ENCODE measurements around the gene ZNF792.
"Not testable (repeated sequence)": the region's sequence is repeated elsewhere in the genome, so short reads cannot be mapped to it uniquely, and the experiment has no call there.

The ZNF792 gene

DNA sequence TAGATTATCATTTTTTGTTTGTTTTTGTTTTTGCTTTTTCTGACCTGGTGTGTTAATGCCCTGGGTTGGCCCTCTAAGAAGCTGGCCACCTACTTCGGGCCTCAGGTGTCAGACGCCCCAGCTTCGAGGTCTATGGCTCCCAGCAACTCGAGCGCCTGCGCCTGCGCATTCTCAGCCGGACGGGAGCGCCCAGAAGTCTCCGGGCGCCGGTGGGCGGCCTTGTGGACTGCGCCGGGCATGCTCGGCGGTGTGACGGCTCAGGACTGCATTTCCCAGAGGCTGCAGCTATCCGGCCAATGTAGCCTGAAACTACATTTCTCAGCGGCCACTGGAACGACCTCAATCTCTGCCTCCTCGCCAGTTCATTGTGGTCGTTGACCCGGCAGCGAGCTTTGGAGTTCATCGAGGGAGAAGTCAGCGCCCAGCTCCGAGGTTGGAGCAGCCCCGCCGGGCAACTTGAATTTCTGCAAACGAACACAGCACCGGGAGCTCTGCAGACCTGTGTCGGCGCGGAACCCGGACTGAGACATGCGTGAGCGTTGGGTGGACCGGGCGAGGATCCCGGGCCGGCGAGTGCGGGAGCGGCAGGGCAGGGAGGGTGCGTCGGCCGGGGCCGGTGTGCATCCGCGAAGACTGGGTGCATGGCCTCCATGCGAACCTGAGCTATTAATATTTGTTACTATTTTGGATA is 37.2 kb downstream of the ZNF792 start, which contains the start of gene ZNF30:
Gene ZNF30 (plus strand): TSS at position 219 of the 691 bp plus-strand sequence. CDS start 3,045 bp downstream, outside the sequence.
- Mint-ChIP-seq H3K4me3 (peak within 1 kb of the TSS; percentile 90), H3K27ac (peak within 1 kb of the TSS; percentile 67), H3K27me3 (no peaks in the 10 kb centered on the region), H3K9me3 (no peaks in the 10 kb centered on the region), H3K4me1 (ENCODE audit: low read depth) (peaks cover 15% of the 10 kb centered on the region), H3K36me3 (ENCODE audit: low read depth) (peaks cover 22% of the 10 kb centered on the region)

DNA sequence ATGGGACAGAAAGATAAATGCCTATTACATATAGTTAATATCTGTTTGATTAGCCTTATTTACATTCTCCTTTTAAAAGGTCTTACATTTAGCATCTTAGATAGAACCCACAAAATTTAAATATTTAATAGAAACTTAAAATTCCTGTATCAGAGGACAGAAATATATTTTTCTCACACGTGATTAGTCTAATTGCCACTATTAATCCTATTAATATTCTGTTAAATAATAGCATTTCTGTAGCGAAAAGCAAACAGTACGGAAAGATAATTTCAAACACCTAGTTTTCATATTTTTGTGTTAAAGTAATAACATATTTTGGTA is 37.7 kb downstream of the ZNF792 start:
- peaks cover 17% of the 10 kb centered on the region for H3K36me3 Mint-ChIP-seq (ENCODE audit: low read depth)
- no peaks in the 10 kb centered on the region for H3K27me3 Mint-ChIP-seq
- peaks cover 15% of the 10 kb centered on the region for H3K4me1 Mint-ChIP-seq (ENCODE audit: low read depth)
- H3K27ac Mint-ChIP-seq: no peak overlapping the region
- peak overlapping the region; percentile 90 for H3K4me3 Mint-ChIP-seq
- H3K9me3 Mint-ChIP-seq: no peaks in the 10 kb centered on the region

DNA sequence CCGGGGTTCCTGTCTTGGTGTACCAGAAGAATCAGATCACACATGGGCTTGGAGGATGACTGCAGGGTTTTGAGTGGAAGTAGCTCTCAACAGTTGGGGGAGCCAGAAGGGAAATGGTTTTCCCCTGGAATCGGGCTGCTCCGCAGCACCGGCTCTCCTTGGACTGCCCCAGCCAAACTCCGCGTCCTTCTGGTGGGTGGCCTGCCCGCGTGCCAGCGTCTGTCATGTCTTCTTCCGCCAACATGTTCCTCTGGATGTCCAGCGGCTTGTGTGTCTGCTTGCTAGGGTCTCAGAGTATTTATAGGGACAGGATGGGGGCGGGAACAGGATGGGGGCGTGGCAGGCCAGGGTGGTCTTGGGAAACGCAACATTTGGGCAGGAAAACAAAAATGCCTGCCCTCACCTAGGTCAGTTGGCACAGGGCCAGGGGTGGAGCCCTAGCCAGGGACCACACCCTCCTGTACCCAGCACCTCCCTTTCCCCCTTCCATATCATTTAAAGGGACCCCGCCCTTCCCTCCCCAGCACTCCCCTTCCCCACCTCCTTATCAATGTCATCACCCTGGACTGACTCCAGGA is 38.7 kb downstream of the ZNF792 start:
- H3K4me3 Mint-ChIP-seq: no peak overlapping the region
- H3K27ac Mint-ChIP-seq: no peak overlapping the region
- H3K27me3 Mint-ChIP-seq: no peaks in the 10 kb centered on the region
- H3K36me3 Mint-ChIP-seq (ENCODE audit: low read depth): peaks cover 11% of the 10 kb centered on the region
- no peaks in the 10 kb centered on the region for H3K9me3 Mint-ChIP-seq
- H3K4me1 Mint-ChIP-seq (ENCODE audit: low read depth): peaks cover 15% of the 10 kb centered on the region

DNA sequence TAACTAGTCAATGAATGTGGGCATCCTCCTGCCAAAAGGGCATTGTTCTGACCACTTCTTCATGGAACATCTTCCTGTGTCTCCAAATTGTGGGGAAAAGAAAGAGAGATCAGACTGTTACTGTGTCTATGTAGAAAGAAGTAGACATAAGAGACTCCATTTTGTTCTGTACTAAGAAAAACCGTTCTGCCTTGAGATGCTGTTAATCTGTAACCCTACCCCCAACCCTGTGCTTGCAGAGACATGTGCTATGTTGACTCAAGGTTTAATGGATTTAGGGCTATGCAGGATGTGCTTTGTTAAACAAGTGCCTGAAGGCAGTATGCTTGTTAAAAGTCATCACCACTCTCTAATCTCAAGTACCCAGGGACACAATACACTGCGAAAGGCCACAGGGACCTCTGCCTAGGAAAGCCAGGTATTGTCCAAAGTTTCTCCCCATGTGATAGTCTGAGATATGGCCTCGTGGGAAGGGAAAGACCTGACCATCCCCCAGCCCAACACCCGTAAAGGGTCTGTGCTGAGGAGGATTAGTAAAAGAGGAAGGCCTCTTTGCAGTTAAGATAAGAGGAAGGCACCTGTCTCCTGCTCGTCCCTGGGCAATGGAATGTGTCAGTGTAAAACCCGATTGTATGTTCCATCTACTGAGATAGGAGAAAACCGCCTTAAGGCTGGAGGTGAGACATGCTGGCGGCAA is 43.8 kb downstream of the ZNF792 start:
- H3K36me3 Mint-ChIP-seq (ENCODE audit: low read depth); H3K27ac Mint-ChIP-seq; H3K27me3 Mint-ChIP-seq; H3K4me3 Mint-ChIP-seq; H3K4me1 Mint-ChIP-seq (ENCODE audit: low read depth): not testable (repeated sequence)
- peaks cover 21% of the 10 kb centered on the region for H3K9me3 Mint-ChIP-seq

DNA sequence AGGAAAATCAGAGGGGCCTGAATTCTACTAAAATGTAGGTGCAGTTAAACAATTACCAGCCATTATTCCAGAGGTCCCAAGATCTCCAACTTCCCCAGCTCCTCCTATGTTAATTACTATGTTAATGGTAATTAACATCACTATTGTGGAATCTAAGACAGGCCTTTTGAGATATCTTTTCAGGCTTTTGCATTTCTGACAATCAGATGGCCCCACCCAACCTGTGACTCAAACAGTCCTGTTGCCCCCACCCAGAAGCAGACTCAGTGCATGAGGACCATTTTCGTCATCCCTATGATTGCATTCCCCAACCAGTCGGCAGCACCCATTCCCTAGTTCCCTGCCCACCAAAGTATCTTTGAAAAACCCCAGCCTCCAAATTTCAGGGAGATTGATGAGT is 45.8 kb downstream of the ZNF792 start:
- H3K9me3 Mint-ChIP-seq: peaks cover 21% of the 10 kb centered on the region
- H3K27ac Mint-ChIP-seq: no peak overlapping the region
- H3K4me3 Mint-ChIP-seq: no peak overlapping the region

DNA sequence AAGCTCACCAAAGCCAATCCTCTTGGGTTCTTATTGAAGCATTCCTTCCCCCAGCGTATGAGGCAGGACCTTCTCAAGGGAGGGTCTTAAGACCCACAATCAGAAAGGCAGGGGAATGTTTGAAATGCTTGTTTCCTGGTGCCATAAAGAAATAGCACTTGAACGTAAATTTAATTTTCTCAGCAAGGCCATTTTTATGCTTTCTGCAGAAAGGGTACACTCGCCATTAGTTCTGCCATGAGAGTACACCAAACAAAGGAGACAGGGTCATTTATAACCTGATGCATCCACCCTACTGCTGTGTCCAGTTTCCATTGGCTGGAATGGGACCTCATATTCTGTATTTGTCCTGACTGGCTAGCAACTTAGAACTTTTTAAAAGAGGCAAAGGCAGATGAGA is 46.9 kb downstream of the ZNF792 start:
- peaks cover 24% of the 10 kb centered on the region for H3K9me3 Mint-ChIP-seq
- H3K27ac Mint-ChIP-seq; H3K27me3 Mint-ChIP-seq; H3K36me3 Mint-ChIP-seq (ENCODE audit: low read depth); H3K4me3 Mint-ChIP-seq; H3K4me1 Mint-ChIP-seq (ENCODE audit: low read depth): not testable (repeated sequence)

More for the DNA sequence above, 45.8 kb downstream of the ZNF792 start:
- Mint-ChIP-seq H3K4me1 (ENCODE audit: low read depth) (no peaks in the 10 kb centered on the region), H3K27me3 (no peaks in the 10 kb centered on the region), H3K36me3 (ENCODE audit: low read depth) (peaks cover 4% of the 10 kb centered on the region)

DNA sequence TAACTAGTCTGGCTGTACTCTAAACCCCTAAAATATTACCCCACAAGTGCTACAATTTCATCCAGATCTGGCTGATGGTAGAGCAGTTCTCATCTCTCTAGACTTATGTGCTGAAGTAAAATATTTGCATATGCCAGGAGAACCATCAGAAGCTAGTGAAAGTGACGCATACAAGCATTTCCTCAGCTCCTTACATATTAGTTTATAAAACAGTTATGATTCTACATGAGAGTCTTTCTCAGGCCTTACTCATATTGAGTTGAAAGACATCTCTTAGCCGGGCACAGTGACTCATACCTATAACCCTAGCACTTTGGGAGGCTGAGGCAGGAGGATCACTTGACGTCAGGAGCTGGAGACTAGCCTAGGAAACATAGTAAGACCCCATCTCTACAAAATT is 53.3 kb downstream of the ZNF792 start:
- H3K4me1 Mint-ChIP-seq (ENCODE audit: low read depth): no peaks in the 10 kb centered on the region
- peaks cover 7% of the 10 kb centered on the region for H3K9me3 Mint-ChIP-seq
- H3K27me3 Mint-ChIP-seq: peaks cover 20% of the 10 kb centered on the region
- no peak overlapping the region for H3K4me3 Mint-ChIP-seq
- no peaks in the 10 kb centered on the region for H3K36me3 Mint-ChIP-seq (ENCODE audit: low read depth)
- H3K27ac Mint-ChIP-seq: no peak overlapping the region
